K562 treated with DMSO at 1 percent for 48 hours (cell line): ENCODE results near the gene POLR3G. TPM values are rescaled to one million over a fixed set of nuclear protein-coding genes. Genes with fewer than 3 reads are reported as not detected.

Experiments
- total RNA-seq: library from RNA; unstranded; fragments of 300-600 nt; gene quantifications from 2 replicates; pipeline ENCODE4 v1.2.3, GENCODE V29; 2022; ENCODE audit warnings: low replicate concordance; ENCODE audit errors: extremely low read depth

POLR3G gene
- not detected in 2 replicates for total RNA-seq

DNA sequence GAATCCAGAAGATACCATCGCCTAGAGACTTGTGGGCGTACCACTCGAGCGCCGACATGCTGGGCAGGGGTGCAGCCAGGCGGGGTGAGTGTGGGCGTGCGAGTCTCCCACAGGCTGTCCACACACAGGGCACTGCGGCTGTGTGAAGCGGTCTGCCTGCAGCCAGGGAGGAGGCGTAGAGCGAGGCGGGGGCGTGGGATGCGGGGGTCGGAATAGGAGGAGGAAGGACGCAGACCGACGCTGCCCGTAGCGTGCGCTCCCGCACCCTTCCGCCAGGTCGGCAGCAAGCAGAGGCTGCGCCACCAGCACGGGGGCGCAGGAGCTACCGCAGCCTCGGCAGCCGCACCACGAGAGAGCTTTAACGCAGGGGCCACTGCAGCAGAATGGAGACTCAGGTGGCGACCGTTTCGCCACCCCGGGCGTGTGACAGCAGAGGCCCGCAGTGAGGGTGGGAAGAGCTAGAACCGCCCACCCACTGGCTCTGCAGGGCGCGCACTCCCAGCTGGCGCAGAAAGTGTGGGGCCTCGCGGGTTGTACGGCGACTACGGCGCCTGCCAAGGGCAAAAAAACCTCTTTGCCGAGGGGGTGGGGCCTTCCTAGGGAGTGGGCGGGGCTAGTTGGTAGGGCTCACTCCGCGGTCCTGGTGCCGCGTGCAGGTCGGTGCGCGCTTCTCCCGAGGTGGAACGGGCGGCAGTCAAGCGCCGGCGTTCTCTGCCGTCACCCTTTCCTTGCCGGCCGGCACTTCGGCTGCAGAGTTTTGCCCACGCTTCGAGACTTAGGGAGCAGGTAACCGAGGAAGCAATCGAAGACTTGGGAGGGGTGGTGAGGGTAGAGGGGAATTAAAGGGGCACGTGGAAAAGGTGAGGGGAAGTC lies at the start of gene POLR3G, which contains the start of gene MBLAC2:
TSS of gene POLR3G (plus strand) at position 630 of the 873 bp plus-strand sequence. CDS start 10,704 bp downstream, outside the sequence.
TSS of gene MBLAC2 (minus strand) at position 537 of the 873 bp plus-strand sequence. CDS start at position 58, 479 bp downstream.

GRCh38 chr5:90529194-90529938 lies 54.7 kb downstream of the POLR3G start, which contains the start of gene LYSMD3:
Gene LYSMD3, minus strand, starts transcription at chr5:90529584. Its CDS starts 4,295 bp downstream, at chr5:90525289.

DNA sequence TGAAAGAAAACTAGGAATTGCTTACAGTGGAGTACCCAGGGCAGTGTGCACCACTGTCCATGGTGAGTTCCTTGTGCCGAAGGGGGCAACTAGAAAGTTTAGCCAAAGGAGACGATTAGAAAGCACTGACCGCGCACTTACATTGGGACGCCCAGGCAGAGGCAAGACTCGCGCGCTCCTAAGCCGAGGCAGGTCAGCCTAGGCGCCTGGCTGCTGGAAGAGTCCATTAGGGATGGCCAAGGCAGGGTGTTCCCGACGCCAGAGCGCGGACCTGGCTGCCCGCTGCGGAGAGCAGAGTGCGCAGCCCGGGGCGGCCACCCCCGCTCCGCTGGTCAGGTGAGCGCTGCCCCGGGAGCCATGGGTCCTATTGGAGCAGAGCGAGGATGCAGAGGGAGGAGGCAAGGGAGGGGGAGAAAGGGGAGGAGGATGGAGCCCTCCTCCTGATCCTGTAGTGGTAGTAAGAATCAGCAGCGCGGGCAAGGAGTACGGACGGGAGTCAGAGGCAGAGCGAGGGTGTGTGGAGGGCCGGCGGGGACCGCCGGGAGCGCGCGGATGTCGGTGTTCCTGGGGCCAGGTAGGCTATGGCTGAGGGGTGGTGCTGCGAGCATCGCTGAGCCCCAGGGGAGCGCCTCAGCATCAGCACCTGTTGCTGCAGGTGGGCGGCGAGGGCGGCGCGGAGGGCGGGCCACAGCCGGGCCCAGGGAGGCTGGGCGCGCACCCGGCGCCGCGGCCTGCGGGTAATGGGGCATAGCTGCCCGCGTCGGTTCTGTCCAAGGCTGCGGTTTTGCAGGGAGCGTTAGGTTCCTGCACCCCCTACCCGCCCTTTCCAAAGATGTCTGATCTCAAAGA lies 83.9 kb downstream of the POLR3G start, which contains the start of gene ADGRV1:
TSS of gene ADGRV1 (plus strand) at position 454 of the 849 bp plus-strand sequence. CDS start at position 553, 99 bp downstream.

Other genes with a start within 250 kb of the POLR3G start
- not detected in 2 replicates for gene CETN3, start 65.1 kb upstream of the POLR3G start, total RNA-seq
- gene MBLAC2, start 93 bp upstream of the POLR3G start, total RNA-seq: not detected in 2 replicates
- gene LYSMD3, start 54.7 kb downstream of the POLR3G start, total RNA-seq: not detected in 2 replicates
- not detected in 2 replicates for gene ADGRV1, start 83.9 kb downstream of the POLR3G start, total RNA-seq